Cardiac septum (tissue), 1 donor: ENCODE measurements around the gene ZFP90. TPM values are rescaled to one million over a fixed set of nuclear protein-coding genes. Genes with fewer than 3 reads are reported as not detected.

Experiments used
- DNase-seq: peaks from one replicate; pipeline ENCODE4 v3.0.0-alpha.2; 2020; ENCODE audit warnings: low spot score
- intact Hi-C: fragments of 100-400 bp; cut with DNase I; formaldehyde crosslinking; loops from one replicate; pipeline ENCODE4 v1.14.0; 2022
- total RNA-seq: library from RNA; stranded (reverse); fragmentation: NEBNext Ultra II Directional; extraction: Animal tissue kit (Norgen Biotek cat#: 25700); gene quantifications from one replicate; pipeline ENCODE4 v1.2.1, GENCODE V29; 2021
- donor health status: DM: no; HTN: no; CAD: no.

The ZFP90 gene
- total RNA-seq, 1 donor from 2014 or later, result 16.0 TPM

DNA sequence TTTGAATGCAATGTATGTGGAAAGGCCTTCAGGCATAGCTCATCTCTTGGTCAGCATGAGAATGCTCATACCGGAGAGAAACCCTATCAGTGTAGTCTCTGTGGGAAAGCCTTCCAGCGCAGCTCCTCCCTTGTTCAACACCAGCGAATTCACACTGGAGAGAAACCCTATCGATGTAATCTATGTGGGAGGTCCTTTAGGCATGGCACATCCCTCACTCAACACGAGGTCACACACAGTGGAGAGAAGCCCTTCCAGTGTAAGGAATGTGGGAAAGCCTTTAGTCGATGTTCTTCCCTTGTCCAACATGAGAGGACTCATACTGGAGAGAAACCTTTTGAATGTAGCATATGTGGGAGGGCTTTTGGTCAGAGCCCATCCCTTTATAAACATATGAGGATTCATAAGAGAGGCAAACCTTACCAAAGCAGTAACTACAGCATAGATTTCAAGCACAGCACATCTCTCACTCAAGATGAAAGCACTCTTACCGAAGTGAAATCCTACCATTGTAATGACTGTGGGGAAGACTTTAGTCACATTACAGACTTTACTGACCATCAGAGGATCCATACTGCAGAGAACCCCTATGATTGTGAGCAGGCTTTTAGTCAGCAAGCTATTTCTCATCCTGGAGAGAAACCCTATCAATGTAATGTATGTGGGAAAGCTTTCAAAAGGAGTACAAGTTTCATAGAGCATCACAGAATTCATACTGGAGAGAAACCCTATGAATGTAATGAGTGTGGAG, 24.7 kb downstream of the ZFP90 start:
- intact Hi-C loops, result no loop called here
- no peak for DNase-seq

GRCh38 chr16:68564382-68564985, 25.4 kb downstream of the ZFP90 start:
- intact Hi-C loops, result no loop called here
- DNase-seq, result no peak

GRCh38 chr16:68574479-68574878, 35.4 kb downstream of the ZFP90 start:
- intact Hi-C loops, result no loop called here
- DNase-seq, result no peak

DNA sequence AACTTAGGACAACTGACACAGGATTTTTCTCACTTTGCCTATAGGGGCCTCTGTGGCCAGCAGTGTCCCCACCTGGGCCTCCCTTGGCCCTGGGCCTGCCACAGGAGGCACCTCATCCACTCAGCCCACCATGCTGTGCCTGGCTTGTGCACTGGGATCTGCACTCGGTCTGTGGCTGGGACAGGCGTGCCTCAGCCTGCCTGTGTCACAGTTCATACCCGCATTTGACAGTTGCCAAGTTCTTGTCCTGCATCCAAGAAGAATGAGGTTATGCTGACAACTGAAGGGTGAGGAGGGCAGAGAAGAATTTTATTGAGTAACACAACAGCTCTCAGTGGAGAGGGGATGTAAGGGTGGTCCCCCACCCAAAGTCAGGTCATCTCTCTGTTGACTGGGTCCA, 36.0 kb downstream of the ZFP90 start:
- no peak for DNase-seq
- intact Hi-C loops, result no loop called here

- intact Hi-C loops, result no loop called here
Observed at GRCh38 chr16:68577352-68577853, 38.3 kb downstream of the ZFP90 start.

GRCh38 chr16:68590201-68590994, 51.3 kb downstream of the ZFP90 start:
- intact Hi-C loops, result no loop called here
- no peak for DNase-seq

More at GRCh38 chr16:68577352-68577853, 38.3 kb downstream of the ZFP90 start:
- DNase-seq, result no peak

DNA sequence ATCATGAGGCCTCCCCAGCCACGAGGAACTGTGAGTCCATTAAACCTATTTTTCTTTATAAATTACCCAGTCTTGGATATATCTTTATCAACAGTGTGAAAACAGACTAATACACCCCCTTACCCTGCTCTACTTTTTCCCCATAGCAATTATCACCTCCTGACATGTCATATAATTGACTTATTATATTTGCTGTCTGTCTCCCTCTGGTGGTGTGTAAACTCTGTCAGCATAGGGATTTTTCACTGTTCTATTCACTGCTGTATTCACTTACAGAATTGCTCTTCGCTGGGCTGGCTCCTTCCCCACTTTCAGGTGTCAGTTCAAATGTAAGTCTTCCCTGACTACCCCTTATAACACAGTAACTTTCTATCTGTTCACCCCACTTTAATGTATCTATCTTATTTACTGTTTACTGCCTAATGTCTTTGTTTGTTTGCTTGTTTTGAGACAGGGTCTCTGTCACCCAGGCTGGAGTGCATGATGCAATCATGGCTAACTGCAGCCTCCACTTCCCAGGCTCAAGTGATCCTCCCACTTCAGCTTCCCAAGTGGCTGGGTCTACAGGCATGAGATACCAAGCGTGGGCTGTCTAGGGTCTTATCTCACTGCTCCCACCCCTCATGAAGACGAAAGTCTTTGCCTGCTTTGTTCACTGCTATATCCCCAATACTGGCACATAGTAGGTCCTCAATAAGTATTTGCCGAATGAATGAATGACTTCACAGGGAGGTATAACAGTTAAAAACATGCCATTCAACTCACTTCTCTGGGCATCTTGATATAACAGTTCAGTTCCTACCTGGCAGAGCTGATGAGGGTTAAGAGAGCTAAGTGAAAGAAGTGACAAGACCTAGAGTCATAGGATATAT, 53.6 kb downstream of the ZFP90 start:
- no peak for DNase-seq
- intact Hi-C loops, result no loop called here

DNA sequence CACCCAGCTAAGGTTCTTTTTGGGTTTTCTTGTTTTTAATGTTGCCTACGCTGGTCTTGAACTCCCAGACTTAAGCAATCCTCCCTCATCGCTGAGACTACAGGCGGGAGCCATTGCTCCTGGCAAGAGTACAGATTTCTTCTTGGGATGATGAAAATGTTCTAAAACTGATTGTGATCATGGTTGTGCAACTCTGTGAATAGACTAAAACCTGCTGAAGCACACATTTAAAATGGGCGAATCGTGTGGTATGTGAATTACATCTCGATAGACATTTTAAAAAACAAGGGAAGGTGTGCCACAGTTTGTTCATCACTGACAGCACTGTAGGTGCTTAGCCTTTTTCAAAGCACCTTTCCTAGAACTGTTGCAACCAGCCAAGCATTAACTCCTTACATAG, 57.2 kb downstream of the ZFP90 start:
- DNase-seq, result no peak

DNA sequence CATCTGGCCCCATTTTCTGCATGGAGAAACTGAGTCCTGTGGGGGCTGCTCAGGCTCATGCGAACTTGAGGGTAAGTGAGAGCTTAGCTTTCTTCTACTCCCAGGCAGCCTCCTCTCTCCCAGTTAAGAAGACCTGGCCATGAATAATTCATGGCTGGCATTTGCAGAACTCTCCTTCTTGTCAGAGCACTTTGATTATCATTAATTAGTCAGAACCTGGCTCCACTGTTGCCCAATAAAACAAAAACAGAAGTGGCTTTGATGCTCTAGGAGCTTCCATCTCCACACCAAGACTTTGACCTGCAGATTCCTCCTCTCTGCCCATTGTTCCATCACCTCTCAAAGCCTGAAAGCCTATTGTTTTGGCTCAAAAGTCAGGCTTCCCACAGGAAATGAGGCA, 60.5 kb downstream of the ZFP90 start:
- no peak for DNase-seq
- intact Hi-C loops, result no loop called here

More for the DNA sequence above, 57.2 kb downstream of the ZFP90 start:
- intact Hi-C loops, result no loop called here

GRCh38 chr16:68605746-68606145, 66.7 kb downstream of the ZFP90 start:
- DNase-seq, result no peak
- intact Hi-C loops, result no loop called here

GRCh38 chr16:68607443-68607842, 68.4 kb downstream of the ZFP90 start:
- intact Hi-C loops, result no loop called here
- no peak for DNase-seq

DNA sequence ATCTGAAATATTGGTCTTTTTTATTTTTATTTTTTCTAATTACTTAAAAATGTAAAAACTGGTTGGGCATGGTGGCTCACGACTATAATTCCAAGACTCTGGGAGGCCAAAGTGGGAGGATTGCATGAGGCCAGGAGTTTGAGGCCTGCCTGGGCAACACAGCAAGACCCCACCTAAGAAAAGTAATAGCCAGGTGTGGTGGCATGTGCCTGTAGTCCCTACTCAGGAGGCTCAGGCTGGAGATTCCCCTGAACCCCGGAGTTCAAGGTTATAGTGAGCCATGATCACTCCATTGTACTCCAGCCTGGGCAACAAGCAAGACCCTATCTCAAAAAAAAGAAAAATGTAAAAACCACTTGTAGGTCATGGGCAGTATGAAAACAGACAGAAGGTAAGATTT, 69.2 kb downstream of the ZFP90 start:
- intact Hi-C loops, result no loop called here
- DNase-seq, result no peak

GRCh38 chr16:68612996-68613395, 73.9 kb downstream of the ZFP90 start:
- intact Hi-C loops, result no loop called here

DNA sequence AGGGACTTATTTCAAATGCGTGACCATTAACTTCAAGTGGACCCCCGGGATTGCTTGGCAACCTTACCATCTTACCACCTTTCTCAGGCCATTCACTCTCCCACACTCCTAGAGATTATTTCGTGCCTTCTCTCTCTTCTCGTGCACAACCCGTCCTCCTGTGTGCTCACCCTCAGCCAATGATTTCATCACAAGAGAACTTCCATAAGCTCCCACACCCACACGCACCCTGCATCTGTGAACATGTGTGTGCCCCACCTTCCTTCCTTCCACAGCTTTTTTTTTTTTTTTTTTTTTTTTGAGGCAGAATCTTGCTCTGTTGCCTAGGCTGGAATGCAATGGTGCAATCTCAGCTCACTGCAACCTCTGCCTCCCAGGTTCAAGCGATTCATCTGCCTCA, 78.6 kb downstream of the ZFP90 start:
- intact Hi-C loops, result no loop called here
- no peak for DNase-seq

More at GRCh38 chr16:68612996-68613395, 73.9 kb downstream of the ZFP90 start:
- DNase-seq, result no peak

Other genes with a start within 250 kb of the ZFP90 start
- gene SLC7A6OS, start 228.3 kb upstream of the ZFP90 start, total RNA-seq, result 14.5 TPM
- gene PRMT7, start 228.3 kb upstream of the ZFP90 start, total RNA-seq, result 24.2 TPM
- not detected for gene SMPD3, start 90.8 kb upstream of the ZFP90 start, total RNA-seq
- gene CDH3, start 106.0 kb downstream of the ZFP90 start, total RNA-seq, result not detected
- gene CDH1, start 198.0 kb downstream of the ZFP90 start, total RNA-seq, result 0.13 TPM